Spleen (tissue), 7 donors: ENCODE data around the gene AHI1.

Experiments
- POLR2A ChIP-seq, 3 donors: fragments of 450-650 bp; IDR thresholded peaks; one replicate each; pipeline ENCODE4 v1.5.1; 2017; ENCODE audit warnings: antibody characterized with exemption in 3 of 3, mild to moderate bottlenecking in 1 of 3
- POLR2AphosphoS5 ChIP-seq, 3 donors: sonication (generic); formaldehyde crosslinking; IDR thresholded peaks; one replicate each; pipeline ENCODE4 v1.5.1; 2017; ENCODE audit warnings: antibody characterized with exemption in 3 of 3
- TF ChIP-seq, protein P1 (sequence below), 11 experiments: fragments of 200-600 bp in 7 of 11; fragments of 450-650 bp in 4 of 11; sonication (generic) in 4 of 11; IDR thresholded peaks in 8 of 11; conservative IDR thresholded peaks in 3 of 11; 1 replicate in 7 of 11; 2 replicates in 4 of 11; pipeline versions ENCODE4 v1.4.0 to v1.8.0; 2016 to 2021; ENCODE audit warnings: antibody characterized with exemption in 11 of 11, inconsistent platforms in 4 of 11, mild to moderate bottlenecking in 1 of 11
- donor health status: DM: no; HTN: no; CAD: no; lungs with moderate emphysema.
- donor health status: DM: no; HTN: no; CAD: no.
- donor health status: DM: no; HTN: no; CAD: no.

DNA sequence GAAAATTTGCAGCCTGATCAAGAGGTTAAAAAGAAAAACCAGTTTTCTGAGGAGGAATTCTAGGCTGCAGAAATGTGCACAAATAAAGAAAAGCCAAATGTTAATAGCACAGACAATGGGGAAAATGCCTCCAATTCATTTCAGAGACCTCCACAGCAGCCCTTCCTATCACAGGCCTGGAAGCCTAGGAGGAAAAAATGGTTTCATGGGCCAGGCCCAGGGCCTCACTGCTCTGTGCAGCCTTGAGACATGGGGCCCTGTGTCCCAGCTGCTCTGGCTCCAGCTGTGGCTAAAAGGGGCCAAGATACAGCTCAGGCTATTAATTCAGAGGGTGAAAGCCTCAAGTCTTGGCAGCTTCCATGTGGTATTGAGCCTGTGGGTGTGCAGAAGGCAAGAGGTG is 18.9 kb downstream of the AHI1 start:
- no peak for TF ChIP-seq POLR2A (IDR thresholded peaks at IDR 0.05)
- TF ChIP-seq, protein P1, sequence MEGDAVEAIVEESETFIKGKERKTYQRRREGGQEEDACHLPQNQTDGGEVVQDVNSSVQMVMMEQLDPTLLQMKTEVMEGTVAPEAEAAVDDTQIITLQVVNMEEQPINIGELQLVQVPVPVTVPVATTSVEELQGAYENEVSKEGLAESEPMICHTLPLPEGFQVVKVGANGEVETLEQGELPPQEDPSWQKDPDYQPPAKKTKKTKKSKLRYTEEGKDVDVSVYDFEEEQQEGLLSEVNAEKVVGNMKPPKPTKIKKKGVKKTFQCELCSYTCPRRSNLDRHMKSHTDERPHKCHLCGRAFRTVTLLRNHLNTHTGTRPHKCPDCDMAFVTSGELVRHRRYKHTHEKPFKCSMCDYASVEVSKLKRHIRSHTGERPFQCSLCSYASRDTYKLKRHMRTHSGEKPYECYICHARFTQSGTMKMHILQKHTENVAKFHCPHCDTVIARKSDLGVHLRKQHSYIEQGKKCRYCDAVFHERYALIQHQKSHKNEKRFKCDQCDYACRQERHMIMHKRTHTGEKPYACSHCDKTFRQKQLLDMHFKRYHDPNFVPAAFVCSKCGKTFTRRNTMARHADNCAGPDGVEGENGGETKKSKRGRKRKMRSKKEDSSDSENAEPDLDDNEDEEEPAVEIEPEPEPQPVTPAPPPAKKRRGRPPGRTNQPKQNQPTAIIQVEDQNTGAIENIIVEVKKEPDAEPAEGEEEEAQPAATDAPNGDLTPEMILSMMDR (IDR thresholded peaks at IDR 0.05 in 8 of 11, conservative IDR thresholded peaks at IDR 0.05 in 3 of 11): no peak
- no peak for TF ChIP-seq POLR2AphosphoS5 (IDR thresholded peaks at IDR 0.05)
